ENCODE measurements around the gene PTPN1. TPM values are rescaled to one million over a fixed set of nuclear protein-coding genes. Genes with fewer than 3 reads are reported as not detected.
"Not testable (repeated sequence)": the region's sequence is repeated elsewhere in the genome, so short reads cannot be mapped to it uniquely, and the experiment has no call there.

Gene PTPN1
- total RNA-seq, 2 donors from 2014 or later: 65.5 to 67.7 TPM

DNA sequence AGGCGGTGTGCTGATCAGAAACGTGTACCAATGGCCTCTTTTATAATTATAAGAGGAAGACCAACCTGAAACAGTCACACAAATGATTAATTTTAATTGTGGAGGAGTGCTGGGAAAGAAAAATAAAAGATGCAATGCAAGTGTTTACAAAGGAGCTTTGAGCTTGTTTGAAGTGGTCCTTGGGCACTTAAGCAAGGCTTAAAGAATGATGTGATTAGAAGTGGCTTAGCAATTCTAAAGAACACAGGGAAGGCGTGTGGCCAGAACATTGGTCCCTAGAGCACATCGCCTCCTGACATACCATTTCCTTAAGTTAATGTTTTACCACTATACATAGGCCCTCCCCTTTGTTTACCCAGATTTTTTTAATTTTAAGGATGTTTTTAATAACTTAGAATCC, 26.1 kb downstream of the PTPN1 start:
- H3K4me3 Mint-ChIP-seq: no peak overlapping the region
- H3K27me3 Mint-ChIP-seq: no peaks in the 10 kb centered on the region
- H3K27ac Mint-ChIP-seq: peak overlapping the region; percentile 21
- DNase-seq (no peak), ATAC-seq (no peak)
- peaks cover 3% of the 10 kb centered on the region for H3K36me3 Mint-ChIP-seq (ENCODE audit: low read depth)
- H3K4me1 Mint-ChIP-seq: peaks cover 40% of the 10 kb centered on the region
- H3K9me3 ChIP-seq (ENCODE audit: control insufficient read depth, low read length, poor library complexity, severe bottlenecking): no peaks in the 10 kb centered on the region

DNA sequence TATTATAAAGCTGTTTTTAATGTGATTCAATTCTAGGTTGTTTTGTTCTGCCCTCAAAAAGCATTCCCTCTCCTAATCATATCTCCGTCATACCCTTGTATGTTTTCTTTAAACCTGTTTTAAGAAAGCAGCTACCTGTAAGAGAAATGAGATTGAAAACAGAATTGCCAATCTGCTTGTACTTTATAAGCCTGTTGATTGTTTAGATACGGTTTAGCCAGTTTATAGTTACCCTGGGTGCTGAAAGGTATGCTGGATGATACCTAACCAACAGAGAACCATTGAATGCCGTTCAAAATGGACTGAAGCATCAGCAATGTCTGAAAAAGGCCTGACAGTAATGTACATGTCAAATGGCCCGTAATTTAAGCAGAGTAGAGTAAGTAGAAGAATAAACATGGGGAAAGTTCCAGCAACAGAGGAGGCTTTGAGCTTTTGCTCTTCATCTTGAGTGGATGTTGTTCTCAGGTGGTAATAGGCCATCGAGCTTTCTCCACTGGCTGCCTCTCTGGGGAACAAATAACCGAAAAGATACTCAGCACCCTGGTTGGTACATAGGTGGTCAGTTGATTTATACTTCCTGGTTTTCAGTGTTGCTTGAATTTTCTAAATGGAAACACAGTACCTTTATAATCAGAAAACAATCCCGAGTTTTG, 27.5 kb downstream of the PTPN1 start:
- Mint-ChIP-seq H3K27ac (peak overlapping the region; percentile 84), H3K4me3 (peak overlapping the region; percentile 70), H3K36me3 (ENCODE audit: low read depth) (peaks cover 3% of the 10 kb centered on the region), H3K27me3 (no peaks in the 10 kb centered on the region), H3K4me1 (peaks cover 44% of the 10 kb centered on the region)
- no peaks in the 10 kb centered on the region for H3K9me3 ChIP-seq (ENCODE audit: control insufficient read depth, low read length, poor library complexity, severe bottlenecking)
- DNase-seq (no peak), ATAC-seq (no peak)

- Mint-ChIP-seq H3K27ac (peak overlapping the region; percentile 84), H3K27me3 (no peaks in the 10 kb centered on the region), H3K4me3 (no peak overlapping the region), H3K36me3 (ENCODE audit: low read depth) (peaks cover 3% of the 10 kb centered on the region), H3K4me1 (peaks cover 46% of the 10 kb centered on the region)
- no peaks in the 10 kb centered on the region for H3K9me3 ChIP-seq (ENCODE audit: control insufficient read depth, low read length, poor library complexity, severe bottlenecking)
- ATAC-seq: no peak
- DNase-seq: no peak
Observed at GRCh38 chr20:50538276-50538675, 28.1 kb downstream of the PTPN1 start.

DNA sequence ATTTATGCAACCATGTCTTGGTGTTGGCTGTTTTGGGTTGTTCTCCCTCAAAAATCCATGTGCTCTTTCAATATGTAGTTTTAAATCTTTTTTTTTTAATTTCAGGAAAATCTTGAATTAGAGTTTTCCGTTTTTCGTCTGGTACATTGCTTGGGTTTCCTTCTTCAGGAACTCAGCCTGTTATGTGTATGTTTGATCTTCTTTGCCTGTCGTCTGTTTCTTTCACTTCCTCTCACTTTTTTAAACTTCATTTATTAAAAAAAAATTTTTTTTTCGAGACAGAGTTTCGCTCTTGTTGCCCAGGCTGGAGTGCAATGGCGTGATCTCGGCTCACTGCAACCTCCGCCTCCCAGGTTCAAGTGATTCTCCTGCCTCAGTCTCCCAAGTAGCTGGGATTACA, 29.6 kb downstream of the PTPN1 start:
- H3K27me3 Mint-ChIP-seq; H3K36me3 Mint-ChIP-seq (ENCODE audit: low read depth); DNase-seq; H3K27ac Mint-ChIP-seq; ATAC-seq; H3K4me3 Mint-ChIP-seq; H3K9me3 ChIP-seq (ENCODE audit: control insufficient read depth, low read length, poor library complexity, severe bottlenecking): not testable (repeated sequence)
- H3K4me1 Mint-ChIP-seq: peaks cover 53% of the 10 kb centered on the region

GRCh38 chr20:50540620-50541605, 30.7 kb downstream of the PTPN1 start:
- DNase-seq (no peak), ATAC-seq (no peak)
- Mint-ChIP-seq H3K4me3 (peak overlapping the region; percentile 39), H3K4me1 (peaks cover 53% of the 10 kb centered on the region), H3K27me3 (no peaks in the 10 kb centered on the region), H3K36me3 (ENCODE audit: low read depth) (no peaks in the 10 kb centered on the region), H3K27ac (no peak overlapping the region)
- no peaks in the 10 kb centered on the region for H3K9me3 ChIP-seq (ENCODE audit: control insufficient read depth, low read length, poor library complexity, severe bottlenecking)

DNA sequence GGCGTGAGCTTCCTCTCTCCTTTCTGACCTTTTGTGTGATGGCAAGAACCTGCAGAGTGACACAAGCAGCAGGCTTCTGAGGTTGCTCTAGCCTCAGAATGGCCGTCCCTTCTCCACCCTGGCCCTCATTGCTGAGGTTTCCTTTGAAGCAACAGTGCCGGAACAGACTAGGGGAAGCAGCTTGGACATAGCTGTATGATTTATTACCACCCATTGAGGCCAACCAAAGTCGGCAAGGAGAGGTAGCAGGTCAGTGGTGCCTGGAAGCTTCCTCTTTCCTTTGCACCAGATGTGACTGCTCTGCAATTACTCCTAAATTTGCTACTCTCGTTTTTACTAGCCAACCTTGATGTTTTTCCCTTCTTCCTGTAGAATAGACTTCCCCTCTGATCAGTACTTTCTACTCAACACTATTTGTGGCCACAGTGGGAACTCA, 31.4 kb downstream of the PTPN1 start:
- no peaks in the 10 kb centered on the region for H3K9me3 ChIP-seq (ENCODE audit: control insufficient read depth, low read length, poor library complexity, severe bottlenecking)
- ATAC-seq (peak; percentile 36), DNase-seq (no peak)
- H3K36me3 Mint-ChIP-seq (ENCODE audit: low read depth): no peaks in the 10 kb centered on the region
- peak overlapping the region; percentile 39 for H3K4me3 Mint-ChIP-seq
- no peak overlapping the region for H3K27ac Mint-ChIP-seq
- no peaks in the 10 kb centered on the region for H3K27me3 Mint-ChIP-seq
- peaks cover 57% of the 10 kb centered on the region for H3K4me1 Mint-ChIP-seq

DNA sequence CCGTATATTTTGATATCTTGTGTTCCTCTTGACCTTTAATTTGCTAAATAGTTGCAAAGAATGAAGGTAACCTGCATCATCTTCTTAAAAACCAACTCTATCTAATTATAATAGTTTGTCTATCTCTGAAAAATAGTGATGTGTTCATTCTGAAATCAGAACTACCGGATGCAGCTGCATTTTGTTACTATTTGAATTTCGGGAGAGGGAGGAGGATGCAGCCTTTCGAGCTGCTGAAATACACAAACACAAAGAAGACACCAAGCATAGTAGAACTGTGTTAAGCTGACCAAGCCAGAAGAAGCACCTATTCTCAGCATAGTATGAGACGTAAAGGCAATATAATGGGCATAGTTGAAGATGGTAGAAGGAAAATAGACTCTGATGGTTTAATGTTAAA, 33.1 kb downstream of the PTPN1 start:
- peaks cover 55% of the 10 kb centered on the region for H3K4me1 Mint-ChIP-seq
- no peak overlapping the region for H3K4me3 Mint-ChIP-seq
- H3K9me3 ChIP-seq (ENCODE audit: control insufficient read depth, low read length, poor library complexity, severe bottlenecking): no peaks in the 10 kb centered on the region
- H3K27me3 Mint-ChIP-seq: no peaks in the 10 kb centered on the region
- DNase-seq (no peak), ATAC-seq (no peak)
- no peaks in the 10 kb centered on the region for H3K36me3 Mint-ChIP-seq (ENCODE audit: low read depth)
- H3K27ac Mint-ChIP-seq: peak overlapping the region; percentile 49

DNA sequence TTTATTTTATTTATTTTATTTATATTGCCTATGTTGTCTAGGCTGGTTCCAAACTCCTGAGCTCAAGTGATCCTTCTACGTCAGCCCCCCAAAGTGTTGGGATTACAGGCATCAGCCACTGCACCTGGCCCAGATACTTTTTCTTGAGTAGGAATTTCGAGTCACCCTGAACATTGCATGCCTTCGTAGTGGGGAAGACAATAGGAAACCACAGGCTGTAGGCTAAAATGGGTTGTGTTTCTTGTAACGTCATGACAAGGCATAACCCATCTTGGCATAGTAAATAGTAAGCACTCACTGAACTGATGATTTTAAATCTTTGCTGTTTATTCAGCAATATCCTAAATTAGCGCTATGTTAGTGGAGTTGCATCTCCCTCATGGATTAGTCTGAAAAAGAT, 34.9 kb downstream of the PTPN1 start:
- H3K9me3 ChIP-seq (ENCODE audit: control insufficient read depth, low read length, poor library complexity, severe bottlenecking): no peaks in the 10 kb centered on the region
- no peaks in the 10 kb centered on the region for H3K27me3 Mint-ChIP-seq
- no peak overlapping the region for H3K27ac Mint-ChIP-seq
- ATAC-seq (no peak), DNase-seq (no peak)
- H3K36me3 Mint-ChIP-seq (ENCODE audit: low read depth): no peaks in the 10 kb centered on the region
- H3K4me3 Mint-ChIP-seq: peak overlapping the region; percentile 61
- H3K4me1 Mint-ChIP-seq: peaks cover 66% of the 10 kb centered on the region

GRCh38 chr20:50546729-50547314, 36.6 kb downstream of the PTPN1 start:
- peak; percentile 67 for ATAC-seq
- H3K4me1 Mint-ChIP-seq: peaks cover 61% of the 10 kb centered on the region
- H3K36me3 Mint-ChIP-seq (ENCODE audit: low read depth): no peaks in the 10 kb centered on the region

DNA sequence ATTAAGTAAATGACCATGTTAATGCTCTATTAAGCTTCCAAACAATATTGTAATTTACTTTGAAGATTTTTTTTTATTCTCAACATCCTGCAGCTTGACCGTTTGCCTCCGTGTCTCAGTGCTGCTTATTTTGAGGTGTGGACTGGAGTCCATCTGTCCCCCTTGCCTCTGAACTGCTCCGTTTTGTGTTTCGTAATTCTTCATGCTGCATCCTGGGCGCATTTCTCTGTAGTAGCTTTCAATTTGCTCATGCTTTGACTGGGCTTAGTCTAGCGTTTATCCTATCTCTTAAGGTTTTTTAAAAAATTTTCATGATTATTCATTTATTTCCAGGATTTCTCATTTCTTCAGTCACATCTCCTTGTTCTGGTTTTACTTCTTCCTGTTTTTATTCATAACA, 37.8 kb downstream of the PTPN1 start:
- H3K4me1 Mint-ChIP-seq: peaks cover 51% of the 10 kb centered on the region
- H3K4me3 Mint-ChIP-seq: peak overlapping the region; percentile 49
- H3K27ac Mint-ChIP-seq: peak overlapping the region; percentile 86
- no peaks in the 10 kb centered on the region for H3K9me3 ChIP-seq (ENCODE audit: control insufficient read depth, low read length, poor library complexity, severe bottlenecking)
- H3K36me3 Mint-ChIP-seq (ENCODE audit: low read depth): no peaks in the 10 kb centered on the region
- H3K27me3 Mint-ChIP-seq: no peaks in the 10 kb centered on the region
- DNase-seq: no peak
- ATAC-seq: no peak

More at GRCh38 chr20:50546729-50547314, 36.6 kb downstream of the PTPN1 start:
- peak overlapping the region; percentile 86 for H3K27ac Mint-ChIP-seq
- no peak for DNase-seq
- no peaks in the 10 kb centered on the region for H3K9me3 ChIP-seq (ENCODE audit: control insufficient read depth, low read length, poor library complexity, severe bottlenecking)
- H3K27me3 Mint-ChIP-seq: no peaks in the 10 kb centered on the region
- H3K4me3 Mint-ChIP-seq: peak overlapping the region; percentile 85

- H3K9me3 ChIP-seq (ENCODE audit: control insufficient read depth, low read length, poor library complexity, severe bottlenecking): no peaks in the 10 kb centered on the region
- Mint-ChIP-seq H3K4me3 (peak overlapping the region; percentile 49), H3K27me3 (no peaks in the 10 kb centered on the region), H3K27ac (peak overlapping the region; percentile 86), H3K4me1 (peaks cover 49% of the 10 kb centered on the region), H3K36me3 (ENCODE audit: low read depth) (no peaks in the 10 kb centered on the region)
- ATAC-seq (no peak), DNase-seq (no peak)
Observed at GRCh38 chr20:50548396-50548795, 38.2 kb downstream of the PTPN1 start.

GRCh38 chr20:50550531-50550930, 40.3 kb downstream of the PTPN1 start:
- no peak for DNase-seq
- H3K36me3 Mint-ChIP-seq (ENCODE audit: low read depth): no peaks in the 10 kb centered on the region
- no peak for ATAC-seq
- H3K27ac Mint-ChIP-seq: peak overlapping the region; percentile 75
- no peaks in the 10 kb centered on the region for H3K27me3 Mint-ChIP-seq
- H3K4me1 Mint-ChIP-seq: peaks cover 37% of the 10 kb centered on the region
- H3K4me3 Mint-ChIP-seq: no peak overlapping the region
- H3K9me3 ChIP-seq (ENCODE audit: control insufficient read depth, low read length, poor library complexity, severe bottlenecking): no peaks in the 10 kb centered on the region

GRCh38 chr20:50551288-50551687, 41.1 kb downstream of the PTPN1 start:
- no peaks in the 10 kb centered on the region for H3K36me3 Mint-ChIP-seq (ENCODE audit: low read depth)

More at GRCh38 chr20:50551288-50551687, 41.1 kb downstream of the PTPN1 start:
- no peaks in the 10 kb centered on the region for H3K27me3 Mint-ChIP-seq
- ATAC-seq (no peak), DNase-seq (no peak)
- H3K4me1 Mint-ChIP-seq: peaks cover 32% of the 10 kb centered on the region
- peak overlapping the region; percentile 19 for H3K4me3 Mint-ChIP-seq
- no peaks in the 10 kb centered on the region for H3K9me3 ChIP-seq (ENCODE audit: control insufficient read depth, low read length, poor library complexity, severe bottlenecking)
- peak overlapping the region; percentile 75 for H3K27ac Mint-ChIP-seq
